M059J (cell line): Measurements from ENCODE around the gene FAM162A. TPM values are rescaled to one million over a fixed set of nuclear protein-coding genes. Genes with fewer than 3 reads are reported as not detected.

ENCODE experiments used
- DNase-seq: peaks from one replicate; pipeline ENCODE4 v3.0.0-alpha.2; 2012; ENCODE audit warnings: low read depth
- total RNA-seq: library from RNA; depleted of rRNA; stranded (reverse); fragments of >200 nt; shearing (Covaris generic); gene quantifications from 2 replicates; pipeline ENCODE4 v1.2.3, GENCODE V29; 2014; rRNA removed

FAM162A gene, protein sequence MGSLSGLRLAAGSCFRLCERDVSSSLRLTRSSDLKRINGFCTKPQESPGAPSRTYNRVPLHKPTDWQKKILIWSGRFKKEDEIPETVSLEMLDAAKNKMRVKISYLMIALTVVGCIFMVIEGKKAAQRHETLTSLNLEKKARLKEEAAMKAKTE
- total RNA-seq: 84.7 and 87.8 TPM in 2 replicates

DNA sequence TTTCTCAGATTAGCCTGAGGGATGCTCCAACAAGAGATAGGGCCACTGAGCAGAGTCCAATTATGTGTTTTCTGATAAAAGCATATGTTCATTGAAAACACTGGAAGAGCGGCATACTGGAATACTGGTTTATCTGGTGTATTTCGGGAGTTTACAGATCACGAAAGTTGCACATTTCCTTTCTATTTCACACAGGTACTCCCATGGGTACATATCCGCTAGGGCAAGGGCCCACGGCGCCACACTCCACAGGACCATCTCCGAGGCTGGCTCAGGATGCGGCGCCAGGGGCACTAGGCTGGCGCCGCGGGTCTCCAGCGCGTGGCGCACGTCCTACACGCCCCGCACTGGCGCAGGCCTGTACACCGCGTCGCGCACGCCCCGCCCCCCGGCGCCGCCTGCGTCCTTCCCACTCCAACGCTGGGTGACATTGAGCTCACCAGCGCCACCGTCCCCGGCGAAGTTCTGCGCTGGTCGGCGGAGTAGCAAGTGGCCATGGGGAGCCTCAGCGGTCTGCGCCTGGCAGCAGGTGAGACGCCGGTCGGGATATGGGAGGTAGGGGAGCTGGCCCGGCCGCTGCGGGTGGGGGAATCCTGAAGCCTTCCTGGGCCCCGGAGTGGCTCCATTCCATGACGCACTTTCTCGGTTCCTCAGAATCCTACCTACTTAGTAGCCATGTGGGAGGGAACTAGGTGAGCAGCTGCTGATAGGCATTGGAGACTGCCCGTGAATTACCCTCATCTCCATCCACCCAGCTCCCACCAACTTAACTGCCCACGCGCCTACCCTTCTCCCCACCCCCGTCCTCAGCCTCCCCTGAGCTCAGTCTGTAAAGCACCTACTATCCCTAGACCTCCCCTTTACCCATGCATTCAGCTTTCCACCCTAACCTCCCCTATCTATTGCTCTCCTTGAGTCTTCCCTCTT, at the start of gene FAM162A:
FAM162A (plus strand) TSS at position 412 of the 927 bp plus-strand sequence; CDS start at position 496, 84 bp downstream.
- peak; percentile 96 for DNase-seq

- no peak for DNase-seq
Observed at GRCh38 chr3:122342803-122343202, 41.2 kb upstream of the FAM162A start.

- peak; percentile 25 for DNase-seq
Observed at GRCh38 chr3:122343654-122344053, 40.3 kb upstream of the FAM162A start.

DNA sequence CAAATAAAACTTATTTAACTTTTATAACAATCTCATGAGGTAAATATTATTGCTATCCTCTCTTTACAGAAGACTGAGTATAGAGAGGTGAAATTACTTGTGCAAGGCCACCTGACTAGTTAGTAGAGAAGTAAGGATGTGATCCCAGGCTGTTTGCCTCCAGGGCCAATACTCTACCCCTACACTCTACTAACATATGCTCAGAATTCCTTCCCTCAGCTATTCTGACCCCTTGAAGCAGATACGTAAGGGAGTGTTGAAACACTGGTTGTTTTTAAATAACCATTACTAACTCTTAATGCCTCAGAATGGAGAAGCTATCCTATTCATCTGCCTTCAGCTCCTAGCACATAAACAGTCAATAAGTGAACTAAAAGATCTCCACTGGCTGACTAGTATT, 34.8 kb upstream of the FAM162A start:
- no peak for DNase-seq

DNA sequence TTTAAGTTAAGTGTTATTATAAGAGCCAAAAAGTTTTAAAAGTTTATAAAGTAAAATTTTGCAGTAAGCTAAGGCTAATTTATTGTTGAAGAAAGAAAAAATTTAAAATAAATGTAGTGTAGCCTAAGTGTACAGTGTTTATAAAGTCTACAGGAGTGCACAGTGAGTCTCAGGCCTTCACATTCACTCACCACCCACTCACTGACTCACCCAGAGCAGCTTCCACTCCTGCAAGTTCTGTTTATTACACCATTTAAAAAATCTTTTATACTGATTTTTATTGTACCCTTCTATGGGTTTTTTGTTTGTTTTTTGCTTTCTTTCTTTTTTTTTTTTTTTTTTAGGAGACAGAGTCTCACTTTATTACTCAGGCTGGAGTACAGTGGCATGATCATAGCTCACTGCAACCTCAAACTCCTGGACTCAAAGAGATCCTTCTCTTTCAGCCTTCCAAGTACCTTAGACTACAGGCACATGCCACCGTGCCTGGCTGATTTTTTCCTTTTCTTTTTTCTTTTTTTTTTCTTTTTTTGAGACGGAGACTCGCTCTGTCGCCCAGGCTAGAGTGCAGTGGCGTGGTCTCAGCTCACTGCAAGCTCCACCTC, 33.1 kb upstream of the FAM162A start:
- DNase-seq: peak; percentile 35

DNA sequence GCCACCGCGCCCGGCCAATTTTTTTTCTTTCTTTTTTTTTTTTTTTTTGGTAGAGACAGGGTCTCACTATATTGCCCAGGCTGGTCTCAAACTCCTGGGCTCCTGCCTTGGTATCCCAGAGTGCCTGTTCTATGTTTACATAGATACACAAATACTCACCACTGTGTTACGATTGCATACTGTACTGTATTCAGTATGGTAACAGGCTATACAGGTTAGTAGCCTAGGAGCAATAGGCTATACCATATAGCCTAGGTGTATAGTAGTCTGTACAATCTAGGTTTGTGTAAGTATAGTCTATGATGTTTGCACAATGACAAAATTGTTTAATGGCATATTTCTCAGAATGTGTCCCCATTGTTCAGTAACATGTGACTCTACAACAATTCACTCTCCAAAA, 32.4 kb upstream of the FAM162A start:
- no peak for DNase-seq

DNA sequence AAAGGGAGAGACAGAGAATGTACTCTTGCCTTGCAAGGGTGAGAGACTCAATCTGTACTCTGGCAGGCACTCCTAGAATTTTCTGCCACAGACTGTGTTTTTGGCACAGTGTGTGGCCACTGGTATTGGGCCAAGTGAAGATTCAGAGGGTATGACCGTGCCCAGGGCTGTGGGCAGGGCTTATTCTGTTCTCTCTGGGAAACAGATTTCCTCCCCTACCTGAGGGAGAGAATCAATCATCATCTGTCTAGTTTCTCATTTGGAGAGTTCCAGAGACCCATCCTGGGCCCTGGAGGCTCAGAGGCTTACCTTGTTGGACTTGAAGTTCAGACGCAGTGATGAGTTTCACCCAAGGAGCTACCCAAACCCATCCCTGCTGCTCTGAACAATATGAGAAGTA, 30.8 kb upstream of the FAM162A start:
- DNase-seq: peak; percentile 30

DNA sequence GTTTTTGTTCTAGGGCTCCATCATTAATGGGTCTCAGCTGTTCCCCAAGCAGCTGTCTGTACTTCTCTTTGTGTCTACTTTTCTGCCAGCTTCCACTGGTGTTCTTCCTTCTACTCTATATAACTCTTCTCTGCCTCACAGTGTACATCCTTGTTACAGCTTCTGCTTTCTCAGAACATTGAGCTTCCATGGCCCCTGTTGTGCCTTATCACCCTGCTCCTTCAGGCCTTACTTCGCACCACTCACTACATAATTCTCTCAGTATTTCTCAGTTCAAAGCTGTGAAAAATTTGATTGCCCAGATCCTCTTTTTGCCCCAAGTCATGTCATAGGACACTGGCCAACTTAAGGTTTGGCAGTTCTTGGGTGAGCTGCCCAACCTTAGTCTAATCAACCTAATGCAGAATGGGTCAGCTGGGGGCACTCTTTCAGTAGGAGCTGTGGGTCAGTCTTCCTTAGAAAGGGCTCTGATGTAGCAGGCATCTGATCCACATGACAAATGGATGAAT, 30.0 kb upstream of the FAM162A start:
- DNase-seq: no peak

DNA sequence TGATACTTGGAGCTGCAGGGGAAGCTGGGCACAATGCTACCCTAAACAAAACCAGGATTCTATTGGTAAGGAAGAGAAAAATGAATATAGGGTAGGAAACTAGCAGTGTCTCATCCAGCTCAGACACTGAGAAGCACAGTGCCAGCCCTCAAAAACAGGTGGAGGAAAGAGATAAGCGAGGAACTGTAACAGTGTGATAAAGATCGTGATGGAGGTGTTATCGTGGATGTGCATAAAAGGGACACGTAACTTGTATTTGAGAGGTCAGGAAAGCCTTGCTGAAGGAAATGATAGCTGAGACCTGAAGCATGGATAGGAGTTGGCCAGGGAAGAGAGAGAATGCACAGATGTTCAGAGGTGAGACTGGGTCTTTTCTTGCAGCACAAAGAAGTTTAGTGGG, 28.4 kb upstream of the FAM162A start:
- no peak for DNase-seq

GRCh38 chr3:122356402-122356801, 27.6 kb upstream of the FAM162A start:
- peak; percentile 59 for DNase-seq

DNA sequence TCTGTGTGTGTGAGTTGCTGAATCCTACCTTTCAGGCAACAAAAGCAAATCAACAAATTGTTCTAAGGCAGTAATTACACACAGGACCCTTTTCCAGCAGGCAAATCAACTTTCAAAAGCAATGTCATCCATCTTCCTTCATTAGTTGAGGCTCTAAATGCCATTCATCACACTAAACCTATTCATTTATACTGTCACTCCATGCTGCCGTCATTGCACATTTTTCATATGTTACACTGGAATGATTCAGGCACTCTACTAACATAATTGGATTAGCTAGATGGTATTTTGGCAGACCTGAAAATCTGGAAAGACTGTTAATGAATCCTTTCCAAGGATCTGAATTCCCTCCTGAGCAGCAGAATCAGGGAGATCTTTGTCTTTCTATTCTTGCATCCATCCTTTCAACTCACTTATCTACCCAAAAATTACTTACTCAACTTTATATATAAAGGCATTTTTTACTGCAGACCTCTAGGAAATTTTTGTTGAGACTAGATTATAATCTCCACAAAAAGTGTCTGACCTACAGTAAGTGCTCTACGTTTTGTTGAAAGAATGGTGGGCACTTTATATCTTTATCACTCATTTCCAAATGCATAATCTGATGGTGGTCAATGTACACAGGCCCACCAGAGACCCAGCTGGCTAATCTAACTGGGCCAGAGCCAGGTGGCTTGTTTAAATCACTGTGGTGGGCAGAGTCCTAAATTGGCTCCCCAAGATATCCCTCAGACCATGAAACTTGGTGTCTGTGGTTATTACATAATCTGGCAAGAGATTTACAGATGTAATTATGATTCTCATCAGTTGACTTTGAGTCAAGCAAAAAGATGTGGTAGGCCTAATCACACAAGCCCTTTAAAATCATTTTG, 25.9 kb upstream of the FAM162A start:
- DNase-seq: no peak

DNA sequence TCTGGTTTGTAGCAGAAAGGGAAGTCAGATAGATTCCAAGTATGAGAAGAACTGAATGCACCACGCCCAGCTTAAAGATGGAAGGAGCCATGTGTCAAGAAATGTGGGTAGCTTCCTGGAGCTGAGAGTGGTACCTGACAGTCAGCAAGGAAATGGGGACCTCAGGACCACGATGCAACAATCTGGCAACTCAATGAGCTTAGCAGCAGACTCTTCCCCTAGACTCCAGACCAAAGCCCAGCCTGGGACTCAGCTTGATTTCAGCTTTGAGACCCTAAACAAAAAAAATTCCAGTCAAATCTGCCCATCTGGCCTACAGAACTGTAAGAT, 25.3 kb upstream of the FAM162A start:
- no peak for DNase-seq

GRCh38 chr3:122362026-122362425, 22.0 kb upstream of the FAM162A start:
- no peak for DNase-seq

DNA sequence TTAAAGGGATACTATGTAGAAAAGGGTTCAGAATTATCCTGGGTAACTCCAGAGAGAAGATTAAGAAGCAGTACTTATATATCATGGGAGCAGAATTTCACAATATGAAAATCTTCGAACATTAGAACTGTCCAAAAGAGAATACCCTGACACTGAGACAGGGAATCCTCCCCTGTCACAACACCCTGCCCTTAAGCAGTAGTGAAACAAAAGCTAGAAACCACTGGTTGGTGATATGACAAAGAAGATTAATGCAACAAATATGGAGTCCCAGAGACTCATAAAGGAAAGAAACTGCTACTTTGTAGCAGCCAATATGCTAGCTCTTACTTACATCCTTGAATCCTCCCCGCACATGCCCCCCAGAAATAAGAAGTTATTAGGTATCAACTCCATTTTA, 19.5 kb upstream of the FAM162A start:
- DNase-seq: no peak

GRCh38 chr3:122365073-122365472, 18.9 kb upstream of the FAM162A start:
- DNase-seq: no peak

DNA sequence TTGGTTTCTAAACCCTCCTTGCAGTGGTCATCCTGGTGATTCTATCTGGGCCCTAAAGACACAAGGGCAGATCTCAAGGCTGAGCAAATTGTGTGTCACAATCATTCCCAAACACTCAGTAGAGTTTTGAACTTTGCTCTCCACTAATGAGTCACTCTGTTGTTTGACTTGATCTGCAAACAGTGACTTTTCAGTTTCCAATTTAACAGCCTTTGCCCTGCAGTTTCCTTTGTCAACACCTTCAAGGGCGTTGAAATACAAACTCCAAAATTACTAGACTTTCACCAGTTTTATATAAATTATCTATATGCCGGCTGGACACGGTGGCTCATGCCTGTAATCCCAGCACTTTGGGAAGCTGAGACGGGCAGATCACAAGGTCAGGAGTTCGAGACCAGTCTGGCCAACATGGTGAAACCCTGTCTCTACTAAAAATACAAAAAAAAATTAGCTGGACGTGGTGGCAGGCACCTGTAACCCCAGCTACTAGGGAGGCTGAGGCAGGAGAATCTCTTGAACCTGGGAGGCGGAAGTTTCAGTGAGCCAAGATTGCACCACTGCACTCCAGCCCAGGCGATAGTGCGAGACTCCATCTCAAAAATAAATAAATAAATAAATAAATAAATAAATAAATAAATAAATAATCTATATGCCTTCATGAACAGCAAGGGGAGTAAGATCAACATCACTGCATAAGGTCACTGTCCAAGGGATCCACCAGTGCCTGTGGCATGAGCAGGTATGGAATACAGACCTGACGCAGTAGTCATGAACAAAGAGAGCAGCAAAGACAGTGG, 18.2 kb upstream of the FAM162A start:
- peak; percentile 76 for DNase-seq

- peak; percentile 22 for DNase-seq
Observed at GRCh38 chr3:122366379-122366749, 17.6 kb upstream of the FAM162A start.

DNA sequence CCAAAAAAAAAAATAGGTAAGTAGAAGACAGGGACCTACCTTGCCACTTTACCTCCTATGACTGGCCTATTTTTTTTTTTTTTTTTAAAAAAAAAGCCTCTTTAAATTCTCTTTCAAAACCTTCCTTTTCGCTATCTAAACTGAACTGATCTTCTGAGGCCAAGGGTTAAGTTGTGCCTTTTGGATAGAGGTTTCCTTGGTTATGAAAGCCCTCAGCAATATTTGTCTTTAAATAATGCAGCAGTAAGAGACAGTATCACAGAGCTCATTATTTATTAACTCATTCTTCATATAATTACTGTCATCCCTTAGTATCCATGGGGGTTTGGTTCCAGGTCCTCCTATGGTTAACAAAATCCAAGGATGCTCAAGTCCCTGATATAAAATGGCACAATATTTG, 9.9 kb upstream of the FAM162A start:
- no peak for DNase-seq

DNA sequence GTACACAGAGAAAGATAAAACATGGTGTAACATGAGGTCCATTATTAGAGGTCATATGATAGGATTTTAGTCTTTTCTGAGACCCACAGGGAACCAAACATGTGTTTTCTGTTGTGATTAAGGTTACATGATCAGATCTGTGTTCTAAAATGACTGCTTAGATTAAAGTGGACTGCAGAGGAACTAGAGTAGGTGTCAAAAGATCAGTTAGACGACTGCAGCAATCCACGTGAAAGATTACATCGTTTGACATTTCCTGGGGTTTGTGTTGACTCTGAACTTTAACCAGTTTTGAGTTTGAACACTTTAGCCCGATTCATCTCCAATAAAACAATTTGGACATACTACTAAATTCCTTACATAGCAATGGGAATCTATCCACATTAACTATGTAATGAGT, 6.0 kb upstream of the FAM162A start:
- DNase-seq: no peak

- peak; percentile 91 for DNase-seq
Observed at GRCh38 chr3:122382888-122383666, 905 bp upstream of the FAM162A start, which contains the start of gene MIX23. MIX23 (minus strand) TSS chr3:122383231; CDS start chr3:122383224, 7 bp downstream.
